AG04450 (cell line): Measurements from ENCODE around the gene RCE1. TPM values are rescaled to one million over a fixed set of nuclear protein-coding genes. Genes with fewer than 3 reads are reported as not detected.

Experiments used
- CTCF ChIA-PET: fragments of 300-600, 350-600 bp; formaldehyde crosslinking; extraction: SDS; loops from one replicate; lab custom pipeline; 2022; ENCODE audit warnings: antibody characterized with exemption, inconsistent platforms; lab: Charles Lee
- POLR2A ChIA-PET: fragments of 350-600 bp; formaldehyde crosslinking; extraction: SDS; loops from one replicate; lab custom pipeline; 2021; ENCODE audit warnings: antibody characterized with exemption, inconsistent platforms; lab: Yijun Ruan, JAX
- DNase-seq: peaks from one replicate; pipeline ENCODE4 v3.0.0-alpha.2; 2011; ENCODE audit warnings: low read depth, low spot score
- H3K27ac ChIP-seq: one replicate; pipeline ENCODE4 v1.5.1; 2012; ENCODE audit warnings: low read depth, low read length, control low read depth
- H3K27me3 ChIP-seq: one replicate; pipeline ENCODE4 v1.6.0; 2012; ENCODE audit warnings: low read length; ENCODE audit not compliant: control insufficient read depth, insufficient read depth
- H3K4me3 ChIP-seq: 2 replicates; pipeline ENCODE4 v1.5.1; 2011; ENCODE audit warnings: mild to moderate bottlenecking, low read depth, low read length, control low read depth
- H3K9me3 ChIP-seq: 2 replicates; pipeline ENCODE4 v1.5.1; 2012; ENCODE audit warnings: low read length; ENCODE audit not compliant: control insufficient read depth, insufficient read depth
- polyA plus RNA-seq: library from polyadenylated mRNA; depleted of rRNA; stranded (reverse); fragments of >200 nt; gene quantifications from 2 replicates; pipeline ENCODE4 v1.2.3, GENCODE V29; 2011
- TF ChIP-seq, protein P1 (sequence below): IDR thresholded peaks from 2 replicates; pipeline ENCODE4 v1.5.1; 2011; ENCODE audit warnings: low read depth, low read length, control low read depth, inconsistent platforms

The RCE1 gene
- polyA plus RNA-seq, 1 experiment, result 9.2 TPM

DNA sequence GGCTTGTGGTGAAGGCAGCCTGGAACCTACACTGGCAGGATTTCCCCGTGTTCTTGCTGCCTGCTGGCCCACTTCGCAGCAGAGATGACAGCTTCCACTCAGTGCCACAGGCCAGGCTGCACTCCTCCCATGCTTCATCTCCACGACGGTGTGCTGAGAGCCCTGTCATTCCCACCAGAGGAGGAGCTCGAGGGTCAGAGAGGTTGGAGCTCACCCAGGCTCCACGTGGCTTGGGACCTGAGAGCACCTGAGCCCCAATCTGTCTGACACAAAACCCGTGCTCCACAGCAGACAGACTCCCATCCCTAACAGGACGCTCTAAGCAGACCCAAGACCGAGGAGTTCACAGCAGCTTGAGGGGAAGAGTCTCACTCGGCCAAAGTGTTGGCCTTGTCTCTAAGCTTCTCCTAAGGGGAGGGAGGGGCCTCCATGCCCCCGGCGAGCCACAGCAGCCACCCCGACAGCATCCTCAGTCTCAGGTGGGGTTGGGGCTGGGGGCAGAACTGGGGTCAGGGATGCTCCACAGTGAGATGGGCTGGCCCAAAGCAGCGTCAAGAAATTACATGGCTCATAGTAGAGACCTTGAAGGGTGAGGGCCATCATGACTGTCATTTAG is 24.3 kb downstream of the RCE1 start:
- no peaks in the 10 kb centered on the region for H3K27me3 ChIP-seq
- H3K9me3 ChIP-seq, result no peaks in the 10 kb centered on the region; the same call in 1 of the 2 replicates
- CTCF ChIA-PET, result no interaction called here
- no peak overlapping the region for H3K4me3 ChIP-seq
- DNase-seq, result no peak
- H3K27ac ChIP-seq, result no peak overlapping the region
- TF ChIP-seq, protein P1, sequence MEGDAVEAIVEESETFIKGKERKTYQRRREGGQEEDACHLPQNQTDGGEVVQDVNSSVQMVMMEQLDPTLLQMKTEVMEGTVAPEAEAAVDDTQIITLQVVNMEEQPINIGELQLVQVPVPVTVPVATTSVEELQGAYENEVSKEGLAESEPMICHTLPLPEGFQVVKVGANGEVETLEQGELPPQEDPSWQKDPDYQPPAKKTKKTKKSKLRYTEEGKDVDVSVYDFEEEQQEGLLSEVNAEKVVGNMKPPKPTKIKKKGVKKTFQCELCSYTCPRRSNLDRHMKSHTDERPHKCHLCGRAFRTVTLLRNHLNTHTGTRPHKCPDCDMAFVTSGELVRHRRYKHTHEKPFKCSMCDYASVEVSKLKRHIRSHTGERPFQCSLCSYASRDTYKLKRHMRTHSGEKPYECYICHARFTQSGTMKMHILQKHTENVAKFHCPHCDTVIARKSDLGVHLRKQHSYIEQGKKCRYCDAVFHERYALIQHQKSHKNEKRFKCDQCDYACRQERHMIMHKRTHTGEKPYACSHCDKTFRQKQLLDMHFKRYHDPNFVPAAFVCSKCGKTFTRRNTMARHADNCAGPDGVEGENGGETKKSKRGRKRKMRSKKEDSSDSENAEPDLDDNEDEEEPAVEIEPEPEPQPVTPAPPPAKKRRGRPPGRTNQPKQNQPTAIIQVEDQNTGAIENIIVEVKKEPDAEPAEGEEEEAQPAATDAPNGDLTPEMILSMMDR, result no peak
- POLR2A ChIA-PET, result no interaction called here

DNA sequence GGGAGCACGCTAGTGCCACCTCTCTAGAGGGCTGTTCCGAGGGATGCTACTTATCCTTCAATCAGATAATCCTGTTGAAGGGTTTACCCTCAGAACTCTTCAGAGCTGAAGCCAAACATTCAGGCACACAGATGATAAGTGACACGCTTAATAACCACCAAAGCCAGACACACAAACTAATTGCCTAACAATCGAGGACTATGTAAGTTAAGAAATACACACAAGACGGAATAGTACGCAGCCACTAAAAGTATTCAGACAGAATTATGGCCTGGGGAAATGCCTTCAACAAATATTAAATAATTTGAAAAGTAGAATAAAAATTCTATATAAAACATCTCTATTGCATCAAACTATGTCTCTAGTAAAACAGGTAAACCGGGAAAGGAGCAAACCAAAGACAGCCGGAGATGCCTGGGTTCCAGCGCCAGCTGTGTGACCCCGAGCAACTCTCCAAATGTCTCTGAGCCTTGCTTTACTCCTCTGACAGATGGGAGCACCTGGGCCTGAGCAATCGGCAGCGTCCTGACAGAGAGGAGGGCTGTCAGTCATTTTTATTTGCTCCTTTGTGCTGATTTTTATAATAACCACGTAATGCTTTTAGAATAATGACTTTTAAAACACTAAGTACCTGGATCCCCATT is 25.0 kb downstream of the RCE1 start:
- Histone ChIP-seq H3K4me3 (no peak overlapping the region), H3K27me3 (no peaks in the 10 kb centered on the region), H3K27ac (no peak overlapping the region), H3K9me3 (no peaks in the 10 kb centered on the region; the same call in 1 of the 2 replicates)
- TF ChIP-seq, protein P1, result no peak
- ChIA-PET CTCF (no interaction called here), POLR2A (no interaction called here)
- no peak for DNase-seq

DNA sequence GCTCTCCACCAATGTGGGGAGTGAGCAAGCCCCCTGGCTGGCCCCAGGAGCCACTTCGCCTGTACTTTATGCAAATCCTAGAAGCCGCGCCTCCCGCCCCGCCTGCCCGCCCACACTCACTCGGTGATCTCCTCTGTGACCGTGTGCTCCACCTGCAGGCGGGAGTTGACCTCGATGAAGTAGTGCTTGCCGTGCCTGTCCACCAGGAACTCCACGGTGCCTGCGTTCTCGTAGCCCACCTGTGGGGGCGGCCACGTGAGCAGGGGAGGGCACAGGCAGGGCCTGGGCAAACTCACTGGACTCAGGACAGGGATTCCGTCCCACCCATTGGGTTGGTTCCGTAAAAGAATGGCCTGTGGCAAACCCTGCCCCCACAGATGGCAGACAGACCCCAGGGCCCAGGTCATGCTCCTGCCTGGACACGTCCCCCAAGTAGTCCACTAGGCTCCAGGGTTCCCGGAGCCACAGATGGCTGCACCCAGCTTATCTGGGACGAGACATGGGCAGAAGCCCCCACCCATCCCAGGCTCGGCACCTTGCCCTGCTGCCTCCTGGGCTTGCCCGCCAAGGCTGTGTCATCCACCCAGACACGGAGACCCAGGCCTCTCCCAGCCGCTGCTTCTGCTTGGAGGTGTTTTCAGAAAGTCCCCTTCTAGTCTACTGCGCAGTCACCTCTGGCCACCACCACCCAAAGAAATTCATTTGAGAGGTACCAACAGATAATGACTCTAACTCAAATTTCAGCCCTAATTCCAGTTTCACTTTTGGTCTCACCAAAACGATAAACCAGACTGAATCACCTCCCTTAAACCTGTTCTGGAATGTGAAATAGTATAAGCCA is 25.7 kb downstream of the RCE1 start:
- Histone ChIP-seq H3K27me3 (no peaks in the 10 kb centered on the region), H3K27ac (no peak overlapping the region), H3K9me3 (no peaks in the 10 kb centered on the region; the same call in 1 of the 2 replicates), H3K4me3 (no peak overlapping the region)
- ChIA-PET POLR2A (no interaction called here), CTCF (no interaction called here)
- DNase-seq, result no peak
- TF ChIP-seq, protein P1, result no peak

DNA sequence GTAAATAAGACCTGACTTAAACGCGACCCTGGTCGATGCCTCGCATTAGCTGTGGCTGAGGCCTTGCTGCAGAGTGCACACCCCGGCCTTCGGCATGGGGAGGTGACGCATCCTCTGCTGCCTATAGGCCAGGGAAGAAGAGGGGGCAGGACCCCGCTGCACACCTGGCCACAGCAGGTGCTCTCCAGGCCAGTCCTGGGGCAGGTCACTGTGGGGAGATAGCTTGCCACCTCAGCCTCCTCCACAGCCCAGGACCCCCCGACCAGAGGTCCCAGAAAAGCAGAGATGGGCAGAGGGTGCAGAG is 26.3 kb downstream of the RCE1 start:
- no peak for DNase-seq

More for the DNA sequence above, 26.3 kb downstream of the RCE1 start:
- no peaks in the 10 kb centered on the region for H3K27me3 ChIP-seq
- H3K27ac ChIP-seq, result no peak overlapping the region
- H3K9me3 ChIP-seq, result no peaks in the 10 kb centered on the region; the same call in 1 of the 2 replicates
- no peak overlapping the region for H3K4me3 ChIP-seq
- ChIA-PET CTCF (no interaction called here), POLR2A (no interaction called here)
- TF ChIP-seq, protein P1, result no peak
